Measurements from ENCODE around the gene CLPTM1L. TPM values are rescaled to one million over a fixed set of nuclear protein-coding genes. Genes with fewer than 3 reads are reported as not detected.

The CLPTM1L gene
- total RNA-seq, 1 donor from 2014 or later, result 34.2 TPM

DNA sequence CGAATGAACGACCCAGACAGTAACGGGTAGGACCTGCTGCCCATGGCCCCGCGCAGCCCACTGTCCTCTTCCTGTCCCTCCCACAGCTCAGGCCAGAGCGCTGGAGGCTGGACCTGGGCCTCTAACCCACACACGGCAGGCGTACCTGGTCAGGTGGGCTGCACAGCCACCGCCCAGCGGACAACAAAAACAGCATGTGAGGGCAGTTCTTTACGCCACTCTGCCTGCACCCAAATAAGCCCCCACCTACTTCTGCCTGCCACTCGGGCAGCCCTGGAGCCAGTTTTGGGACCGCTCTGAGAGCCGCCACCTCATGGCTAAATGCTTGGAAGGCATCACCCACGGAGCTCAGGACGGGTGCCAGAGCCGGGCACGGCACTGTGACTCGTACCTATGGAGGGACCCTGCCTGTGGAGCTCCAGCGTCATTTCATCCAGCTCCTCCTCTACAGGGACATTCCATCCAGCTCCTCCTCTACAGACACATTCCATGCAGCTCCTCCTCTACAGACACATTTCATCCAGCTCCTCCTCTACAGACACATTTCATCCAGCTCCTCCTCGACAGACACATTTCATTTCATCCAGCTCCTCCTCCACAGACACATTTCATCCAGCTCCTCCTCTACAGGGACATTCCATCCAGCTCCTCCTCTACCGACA is 18.9 kb downstream of the CLPTM1L start:
- no peak for DNase-seq
- TF ChIP-seq, protein P1, sequence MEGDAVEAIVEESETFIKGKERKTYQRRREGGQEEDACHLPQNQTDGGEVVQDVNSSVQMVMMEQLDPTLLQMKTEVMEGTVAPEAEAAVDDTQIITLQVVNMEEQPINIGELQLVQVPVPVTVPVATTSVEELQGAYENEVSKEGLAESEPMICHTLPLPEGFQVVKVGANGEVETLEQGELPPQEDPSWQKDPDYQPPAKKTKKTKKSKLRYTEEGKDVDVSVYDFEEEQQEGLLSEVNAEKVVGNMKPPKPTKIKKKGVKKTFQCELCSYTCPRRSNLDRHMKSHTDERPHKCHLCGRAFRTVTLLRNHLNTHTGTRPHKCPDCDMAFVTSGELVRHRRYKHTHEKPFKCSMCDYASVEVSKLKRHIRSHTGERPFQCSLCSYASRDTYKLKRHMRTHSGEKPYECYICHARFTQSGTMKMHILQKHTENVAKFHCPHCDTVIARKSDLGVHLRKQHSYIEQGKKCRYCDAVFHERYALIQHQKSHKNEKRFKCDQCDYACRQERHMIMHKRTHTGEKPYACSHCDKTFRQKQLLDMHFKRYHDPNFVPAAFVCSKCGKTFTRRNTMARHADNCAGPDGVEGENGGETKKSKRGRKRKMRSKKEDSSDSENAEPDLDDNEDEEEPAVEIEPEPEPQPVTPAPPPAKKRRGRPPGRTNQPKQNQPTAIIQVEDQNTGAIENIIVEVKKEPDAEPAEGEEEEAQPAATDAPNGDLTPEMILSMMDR (IDR thresholded peaks at IDR 0.05; ENCODE audit: borderline replicate concordance), result no peak
- Histone ChIP-seq H3K4me1 (peaks cover 3% of the 10 kb centered on the region), H3K9me3 (replicated peaks) (no peaks in the 10 kb centered on the region), H3K36me3 (peaks cover 67% of the 10 kb centered on the region), H3K27me3 (ENCODE audit: low read depth) (no peaks in the 10 kb centered on the region), H3K4me3 (no peak overlapping the region), H3K27ac (replicated peaks) (no peak overlapping the region)
- intact Hi-C loops (cut with micrococcal nuclease), result no loop called here

DNA sequence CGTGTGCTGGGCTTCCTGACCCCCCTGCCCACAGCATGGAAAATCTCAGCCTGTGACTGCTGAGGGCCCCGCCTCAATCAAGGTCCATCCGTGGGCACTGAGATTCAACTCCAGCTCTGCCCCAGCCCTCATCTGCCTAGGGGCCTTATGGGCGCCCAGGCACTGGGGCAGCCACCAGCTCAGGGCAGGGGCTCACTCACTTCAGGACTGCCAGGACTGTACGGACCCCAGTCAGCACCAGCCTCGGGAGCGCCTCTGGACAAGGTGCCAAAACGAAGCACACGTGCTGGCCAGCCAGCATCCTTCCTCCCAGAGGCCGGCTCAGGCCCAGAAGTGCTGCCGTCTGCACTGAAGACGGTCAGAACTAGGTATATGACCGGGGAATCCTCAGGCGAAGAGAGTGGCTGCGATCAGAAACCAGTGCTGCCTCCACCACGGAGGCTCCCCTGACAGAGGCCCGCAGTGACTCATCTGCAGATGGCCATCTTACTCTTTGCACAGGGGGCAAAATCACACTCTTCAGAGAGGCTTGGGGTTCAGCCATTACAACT is 19.6 kb downstream of the CLPTM1L start:
- Histone ChIP-seq H3K9me3 (replicated peaks) (no peaks in the 10 kb centered on the region), H3K36me3 (peaks cover 67% of the 10 kb centered on the region), H3K4me1 (no peaks in the 10 kb centered on the region), H3K27me3 (ENCODE audit: low read depth) (no peaks in the 10 kb centered on the region), H3K27ac (replicated peaks) (no peak overlapping the region), H3K4me3 (no peak overlapping the region)
- DNase-seq, result no peak
- TF ChIP-seq, protein P1 (IDR thresholded peaks at IDR 0.05; ENCODE audit: borderline replicate concordance), result no peak
- intact Hi-C loops (cut with micrococcal nuclease), result no loop called here

DNA sequence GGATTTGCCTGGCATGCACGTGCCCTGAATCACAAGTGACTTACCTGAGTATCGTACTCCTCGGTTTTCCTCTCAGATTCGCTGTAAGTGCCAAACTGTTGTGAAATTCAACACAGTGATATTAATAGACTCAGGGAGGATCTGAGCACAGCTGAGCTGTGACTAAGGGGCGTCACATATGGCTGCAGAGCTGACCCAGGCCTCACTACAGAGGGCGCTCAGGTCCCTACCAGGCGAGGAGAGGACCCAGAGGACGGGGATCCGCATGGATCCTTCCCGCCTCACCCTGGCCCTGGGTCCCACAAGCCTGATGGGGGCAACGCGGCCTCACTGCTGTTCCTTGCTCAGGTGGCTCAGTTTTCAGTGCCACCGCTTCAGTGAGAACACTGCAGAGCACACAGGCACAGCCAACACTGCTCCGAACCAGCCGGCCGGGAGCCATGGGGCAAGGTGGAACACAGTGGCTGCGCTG is 20.1 kb downstream of the CLPTM1L start:
- Histone ChIP-seq H3K4me3 (no peak overlapping the region), H3K9me3 (replicated peaks) (no peaks in the 10 kb centered on the region), H3K27ac (replicated peaks) (no peak overlapping the region), H3K27me3 (ENCODE audit: low read depth) (no peaks in the 10 kb centered on the region), H3K4me1 (no peaks in the 10 kb centered on the region), H3K36me3 (peaks cover 67% of the 10 kb centered on the region)
- TF ChIP-seq, protein P1 (IDR thresholded peaks at IDR 0.05; ENCODE audit: borderline replicate concordance), result no peak
- intact Hi-C loops (cut with micrococcal nuclease), result no loop called here
- no peak for DNase-seq

DNA sequence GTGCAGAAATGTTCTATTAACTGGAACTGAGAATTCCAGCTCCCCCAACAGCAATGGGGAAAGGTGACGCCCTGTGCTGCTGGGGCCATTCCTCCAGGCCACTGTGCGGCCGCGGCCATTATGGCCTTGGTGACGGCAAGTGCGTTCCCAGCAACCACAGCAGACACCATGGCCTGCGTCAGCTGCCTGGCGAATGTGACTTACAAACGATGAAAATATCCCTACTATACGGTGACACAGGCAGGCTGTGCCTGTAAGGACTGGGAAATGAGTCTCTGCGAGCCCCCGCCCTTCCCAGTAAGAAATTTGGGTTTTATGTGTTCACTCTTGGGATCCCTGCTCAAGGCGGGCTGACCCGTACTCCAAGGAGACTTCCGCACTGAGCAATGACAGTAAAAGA is 20.6 kb downstream of the CLPTM1L start:
- Histone ChIP-seq H3K4me3 (no peak overlapping the region), H3K27ac (replicated peaks) (no peak overlapping the region), H3K27me3 (ENCODE audit: low read depth) (no peaks in the 10 kb centered on the region), H3K9me3 (replicated peaks) (no peaks in the 10 kb centered on the region), H3K36me3 (peaks cover 72% of the 10 kb centered on the region), H3K4me1 (no peaks in the 10 kb centered on the region)
- intact Hi-C loops (cut with micrococcal nuclease), result no loop called here
- DNase-seq, result no peak
- TF ChIP-seq, protein P1 (IDR thresholded peaks at IDR 0.05; ENCODE audit: borderline replicate concordance), result no peak

DNA sequence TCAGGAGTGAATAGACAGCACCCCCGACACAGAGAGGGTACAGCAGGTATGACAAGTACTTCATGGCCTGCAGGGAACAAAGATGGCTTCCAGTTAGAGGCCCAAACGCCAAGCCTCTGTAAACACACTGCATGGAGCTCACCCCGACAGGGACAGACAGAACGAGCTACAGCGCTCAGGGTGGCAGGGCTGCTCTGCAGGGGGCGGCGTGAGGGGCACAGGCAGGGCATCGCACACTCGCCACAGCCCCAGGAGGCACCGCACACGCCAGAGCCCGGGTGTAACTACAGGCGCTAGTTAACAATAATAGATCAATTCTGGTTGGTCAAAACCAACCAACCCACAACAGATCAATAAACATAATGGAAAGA is 21.1 kb downstream of the CLPTM1L start:
- Histone ChIP-seq H3K27ac (replicated peaks) (no peak overlapping the region), H3K36me3 (peaks cover 73% of the 10 kb centered on the region), H3K27me3 (ENCODE audit: low read depth) (no peaks in the 10 kb centered on the region), H3K9me3 (replicated peaks) (no peaks in the 10 kb centered on the region), H3K4me3 (no peak overlapping the region), H3K4me1 (no peaks in the 10 kb centered on the region)
- intact Hi-C loops (cut with micrococcal nuclease), result no loop called here
- TF ChIP-seq, protein P1 (IDR thresholded peaks at IDR 0.05; ENCODE audit: borderline replicate concordance), result no peak
- no peak for DNase-seq

All from left ventricle myocardium inferior (tissue), 1 donor.